HUDEP-2 (cell line): ENCODE measurements around the gene DNAH6.
"Not testable (repeated sequence)": the region's sequence is repeated elsewhere in the genome, so short reads cannot be mapped to it uniquely, and the experiment has no call there.

Experiments
- DNase-seq, 76 experiments: peaks; one replicate each; lab custom pipeline; 2025; ENCODE audit not compliant: unreplicated experiment in 76 of 76; lab: John Stamatoyannopoulos, UW

DNAH6 gene

DNA sequence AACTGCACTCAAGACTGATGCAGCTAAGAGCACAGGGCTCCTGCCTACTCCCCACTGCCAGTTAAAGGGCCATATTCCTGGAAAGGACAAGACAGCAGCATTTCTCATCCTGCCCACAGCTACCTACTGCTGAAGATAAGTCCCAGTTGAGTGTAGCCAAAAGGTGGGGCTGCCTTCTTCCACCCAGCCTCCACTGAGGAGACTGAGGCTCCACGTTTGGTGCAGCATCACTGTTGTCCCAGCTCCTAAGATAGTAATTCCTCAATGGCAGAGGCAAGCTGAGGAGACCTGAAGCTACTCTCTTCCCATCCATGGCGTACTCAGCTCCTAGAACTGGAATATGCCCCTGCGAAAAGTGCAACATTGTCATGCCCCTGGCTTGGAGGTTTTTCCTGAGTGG lies 214.9 kb downstream of the DNAH6 start:
- no peak for DNase-seq

GRCh38 chr2:84732897-84733778 lies 216.8 kb downstream of the DNAH6 start:
- no peak for DNase-seq

GRCh38 chr2:84735389-84735788 lies 219.1 kb downstream of the DNAH6 start:
- no peak for DNase-seq

DNA sequence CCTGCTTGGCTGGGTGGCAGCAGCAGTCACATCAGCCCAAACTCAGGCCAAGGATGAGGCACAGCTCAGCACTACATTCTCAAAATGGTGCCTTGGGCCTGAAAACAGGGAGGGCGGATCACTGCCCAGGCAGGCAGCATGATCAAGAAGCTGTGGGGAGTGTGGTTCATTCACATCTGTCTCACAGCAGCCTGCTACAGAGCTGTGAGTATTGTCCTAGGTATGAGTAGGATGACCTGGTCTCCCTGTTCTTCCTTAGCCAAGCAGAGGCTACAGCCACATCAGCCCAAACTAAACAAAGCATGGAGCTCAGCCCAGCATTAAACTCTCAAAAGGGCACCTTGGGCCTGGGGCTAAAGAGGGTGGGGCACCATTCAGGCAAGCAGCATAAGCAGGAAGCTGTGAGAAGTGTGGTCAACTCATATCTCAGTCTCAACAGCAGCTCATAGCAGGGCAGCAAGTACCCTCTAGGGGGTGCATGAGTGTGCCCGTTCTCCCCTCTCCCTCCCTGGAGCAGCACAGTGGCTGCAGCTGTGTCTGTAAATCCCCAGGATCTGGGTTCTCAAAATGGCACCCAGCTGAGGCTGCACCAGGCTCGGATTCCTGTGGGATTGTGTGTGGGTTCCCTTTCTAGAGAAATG lies 225.0 kb downstream of the DNAH6 start:
- DNase-seq, result peak in 32 of 76 experiments; percentile 1 to 48 (median 17)

DNA sequence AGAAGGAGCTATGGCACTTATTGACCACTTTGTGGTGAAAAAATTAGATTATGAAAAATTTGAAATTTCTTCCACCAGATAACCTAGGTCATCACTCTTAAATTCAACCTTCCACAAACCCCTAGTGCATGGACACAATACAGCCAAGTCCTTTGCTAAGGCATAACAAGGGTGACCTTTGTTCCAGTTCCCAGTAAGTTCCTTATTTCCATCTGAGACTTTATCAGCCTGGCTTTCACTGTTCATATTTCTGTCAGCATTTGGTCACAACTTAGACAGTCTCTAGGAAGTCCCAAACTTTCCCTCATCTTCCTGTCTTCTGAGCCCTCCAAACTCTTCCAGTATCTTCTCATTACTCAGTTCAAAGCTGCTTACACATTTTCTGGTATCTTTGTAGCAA lies 232.0 kb downstream of the DNAH6 start:
- no peak for DNase-seq

DNA sequence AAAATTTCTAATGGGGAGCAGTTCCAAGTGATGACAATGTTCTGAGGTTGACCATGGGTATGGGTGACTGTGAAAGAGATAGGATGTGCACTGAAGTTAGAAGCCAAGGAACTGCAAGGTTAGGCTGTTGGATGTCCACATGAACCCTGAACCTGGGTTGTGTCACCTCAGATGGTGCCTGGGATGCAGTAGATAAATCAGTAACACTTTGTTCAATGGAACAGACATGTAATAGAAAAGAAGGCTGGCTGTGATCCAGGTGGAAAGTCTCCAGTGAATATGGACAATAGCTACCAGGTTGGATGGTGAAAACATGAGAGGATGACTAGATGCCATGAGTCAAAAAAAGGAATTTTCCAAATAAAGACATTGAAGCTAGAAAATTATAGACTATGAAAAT lies 233.1 kb downstream of the DNAH6 start:
- no peak for DNase-seq

GRCh38 chr2:84755096-84755495 lies 238.8 kb downstream of the DNAH6 start:
- DNase-seq, result no peak

GRCh38 chr2:84757648-84758047 lies 241.3 kb downstream of the DNAH6 start:
- no peak for DNase-seq

DNA sequence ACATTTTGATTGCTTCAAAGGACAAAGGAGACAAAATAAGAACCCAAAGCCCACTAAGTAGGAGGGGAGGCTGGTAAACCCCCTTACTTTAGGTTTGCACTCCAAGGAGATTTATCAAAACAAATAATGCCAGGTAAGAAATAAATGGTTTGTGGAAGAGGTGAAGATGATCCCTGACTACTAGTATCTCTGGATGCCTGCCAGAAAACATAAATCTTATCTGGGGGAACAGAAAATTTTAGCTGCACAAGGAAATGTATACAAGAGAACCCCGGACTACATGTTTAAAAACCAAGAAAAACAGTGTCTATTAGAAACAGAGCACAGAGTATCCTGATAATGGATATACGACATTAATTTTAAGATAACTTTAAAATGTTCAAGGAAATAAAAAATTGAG lies 250.5 kb downstream of the DNAH6 start:
- DNase-seq, result peak in 2 of 76 experiments; percentile 1 to 12

DNA sequence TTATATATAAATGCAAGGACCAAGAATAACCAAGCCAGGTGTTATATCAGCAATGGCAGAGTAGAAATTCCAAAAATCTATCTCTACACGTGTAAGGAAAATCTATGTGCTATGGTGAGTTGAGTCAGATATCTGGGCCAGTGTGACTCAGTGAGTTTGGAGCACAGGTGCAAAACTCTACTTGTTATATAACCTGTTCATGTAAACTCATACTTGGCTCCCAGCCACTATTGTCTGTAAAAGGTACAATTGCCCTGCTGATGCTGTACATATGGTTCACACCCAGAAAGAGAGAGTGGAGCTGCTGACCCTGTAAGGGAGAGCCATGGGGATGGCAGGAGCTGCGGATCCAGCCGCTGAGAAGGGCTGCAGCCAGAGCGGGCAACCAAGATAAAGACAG lies 252.5 kb downstream of the DNAH6 start:
- no peak for DNase-seq

- no peak for DNase-seq
These were observed 254.0 kb downstream of the DNAH6 start for GRCh38 chr2:84770280-84770679.

DNA sequence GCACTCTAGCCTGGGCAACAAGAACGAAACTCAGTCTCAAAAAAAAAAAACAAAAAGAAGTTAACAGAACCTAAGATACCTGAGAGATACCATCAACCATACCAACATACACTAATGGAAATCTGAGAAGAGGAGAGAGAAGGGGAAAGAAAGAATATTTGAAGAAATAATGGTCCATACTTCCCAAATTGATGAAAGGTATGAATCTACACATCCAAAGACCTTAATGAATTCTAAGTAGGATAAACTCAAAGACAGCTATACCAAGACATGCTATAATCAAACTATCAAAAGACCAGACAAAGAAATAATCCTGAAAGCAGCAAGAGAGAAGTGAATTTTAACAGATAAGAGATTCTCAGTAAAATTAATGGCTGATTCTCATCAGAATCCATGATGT lies 255.0 kb downstream of the DNAH6 start:
- DNase-seq, result no peak

GRCh38 chr2:84773562-84773961 lies 257.3 kb downstream of the DNAH6 start:
- DNase-seq, result not testable (repeated sequence)

- DNase-seq, result no peak
These were observed 259.7 kb downstream of the DNAH6 start for GRCh38 chr2:84776011-84776410.

- DNase-seq, result no peak
These were observed 262.8 kb downstream of the DNAH6 start for GRCh38 chr2:84778911-84779690.

GRCh38 chr2:84779781-84780180 lies 263.5 kb downstream of the DNAH6 start:
- DNase-seq, result peak in 1 of 76 experiments; percentile 2

DNA sequence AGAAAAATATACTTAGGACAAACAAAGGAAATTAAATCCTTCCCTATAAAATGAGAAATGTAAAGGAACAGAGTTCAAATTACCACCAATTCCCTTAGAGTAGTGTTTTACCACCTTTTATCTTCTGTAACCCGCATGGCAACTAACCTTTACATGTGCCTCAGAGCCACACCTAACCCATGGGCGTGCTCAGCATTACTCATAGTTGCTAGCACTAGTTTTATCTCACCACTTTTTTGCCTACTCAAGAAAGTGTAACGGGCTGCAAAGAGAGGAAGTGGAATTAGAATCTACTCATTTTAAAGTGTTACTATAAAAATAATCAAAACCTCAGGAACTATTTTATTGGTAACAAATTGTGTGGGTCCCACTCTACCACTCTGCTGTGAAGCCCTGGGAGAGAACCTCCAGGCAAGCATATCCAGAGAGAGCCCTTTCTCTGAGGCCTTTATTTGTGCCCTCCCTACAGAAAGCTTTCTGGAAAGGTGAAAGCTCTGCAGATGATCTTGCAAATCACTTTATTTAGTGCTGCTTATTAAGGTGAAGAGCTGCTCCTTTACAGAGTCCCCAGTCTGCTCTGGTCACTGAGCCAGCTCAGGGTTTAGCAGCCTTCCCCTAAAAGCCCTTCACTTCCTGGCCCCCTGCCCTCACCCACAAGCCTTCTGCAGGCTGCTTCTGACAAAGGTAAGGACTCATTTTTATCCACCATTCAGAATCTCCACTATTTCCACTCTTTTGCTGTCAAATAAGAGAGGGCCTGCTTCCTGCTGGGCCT lies 265.8 kb downstream of the DNAH6 start:
- DNase-seq, result peak in 67 of 76 experiments; percentile 1 to 76 (median 43)

GRCh38 chr2:84782717-84783442 lies 266.6 kb downstream of the DNAH6 start:
- DNase-seq, result no peak

DNA sequence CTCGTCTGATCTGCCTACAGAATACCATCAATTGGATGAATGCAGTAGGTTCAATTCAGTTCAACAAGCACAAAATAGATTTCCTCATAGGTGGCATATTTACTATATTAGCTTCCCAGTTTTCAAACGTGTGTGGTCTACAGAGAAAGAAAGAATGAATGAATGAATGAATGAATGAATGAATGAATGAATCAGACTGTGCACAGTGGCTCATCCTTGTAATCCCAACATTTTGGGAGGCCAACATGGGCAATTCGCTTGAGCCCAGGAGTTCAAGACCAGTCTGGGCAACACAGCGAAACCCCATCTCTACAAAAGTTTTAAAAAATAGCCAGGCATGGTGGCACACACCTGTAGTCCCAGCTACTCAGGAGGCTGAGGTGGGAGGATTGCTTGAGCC lies 269.7 kb downstream of the DNAH6 start:
- no peak for DNase-seq

DNA sequence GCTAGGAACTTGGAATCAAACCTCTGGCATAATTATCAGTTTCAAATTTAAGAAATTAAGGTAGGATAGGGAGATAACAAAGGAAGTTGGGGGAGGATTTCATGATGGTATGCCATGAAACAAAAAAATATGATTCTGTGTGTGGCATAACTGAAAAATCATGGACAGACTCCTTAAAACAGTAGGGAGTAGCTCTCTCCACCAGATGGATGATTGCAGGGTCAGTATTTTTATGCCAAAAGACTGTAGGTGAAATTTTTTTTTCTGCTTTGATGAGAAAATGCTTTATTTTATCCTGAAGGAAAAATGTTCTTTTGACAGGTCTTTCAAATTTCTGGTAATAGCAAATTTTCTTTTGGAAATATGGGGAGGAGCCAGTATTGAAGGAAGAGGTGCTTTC lies 270.3 kb downstream of the DNAH6 start:
- DNase-seq, result no peak
